ENCODE measurements around the gene TUBA4B. TPM values are rescaled to one million over a fixed set of nuclear protein-coding genes. Genes with fewer than 3 reads are reported as not detected.
A peak's percentile ranks its signal among the peaks of the same experiment; 100 is the strongest.

TUBA4B gene
- total RNA-seq, 4 donors from 2014 or later = not detected

DNA sequence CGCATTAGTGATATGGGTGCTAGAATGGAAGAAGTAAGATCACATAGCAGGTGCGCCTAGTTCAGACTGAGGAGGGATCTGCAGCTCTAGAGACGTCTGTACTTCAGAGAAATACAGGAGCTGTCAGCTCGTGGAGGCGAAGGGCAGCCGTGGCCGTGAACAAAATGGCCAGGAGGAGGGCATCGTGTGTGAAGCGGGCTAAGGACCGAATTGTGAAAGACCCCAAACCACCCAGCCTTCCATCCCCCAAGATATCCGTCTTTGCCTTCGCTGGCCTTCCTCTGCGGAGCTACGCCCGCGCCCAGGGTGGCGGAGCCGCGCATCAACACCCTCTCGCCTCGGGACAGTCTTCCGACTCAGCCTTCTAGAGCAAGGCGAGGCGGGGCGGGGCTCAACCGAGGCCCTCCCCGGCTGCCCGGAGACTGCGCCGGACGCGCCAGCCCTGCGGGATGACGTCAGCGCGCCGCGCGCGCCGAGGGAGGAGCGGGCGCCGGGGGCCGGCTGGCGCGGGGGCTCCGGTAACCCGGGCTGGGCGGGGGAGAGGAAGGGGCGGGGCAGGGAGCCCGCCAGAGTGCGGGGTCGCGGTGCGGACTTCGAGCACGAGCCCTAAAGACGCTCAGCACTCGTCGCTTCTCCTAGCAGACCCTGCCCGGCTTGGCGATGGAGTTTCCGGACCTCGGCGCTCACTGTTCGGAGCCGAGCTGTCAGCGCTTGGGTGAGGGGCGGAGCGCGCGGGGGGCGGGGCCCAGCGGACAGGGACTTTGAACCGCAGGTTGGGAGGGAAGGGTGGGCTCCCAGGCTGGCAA, 46.5 kb upstream of the TUBA4B start, which contains the start of gene ZFAND2B:
Gene ZFAND2B, plus strand, starts transcription at position 455 of the 806 bp plus-strand sequence. Its CDS starts 206 bp downstream, at position 661.
- Histone ChIP-seq H3K4me1 (peaks cover 16 to 21% of the 10 kb centered on the region in 2 donors), H3K36me3 (peaks cover 0 to 35% of the 10 kb centered on the region in 2 donors), H3K4me3 (peak within 1 kb of the TSS; percentile 71 to 94 (median 84)), H3K27ac (peak within 1 kb of the TSS; percentile 87 to 99 (median 98)), H3K27me3 (no peaks in the 10 kb centered on the region), H3K9me3 (no peaks in the 10 kb centered on the region)
- ATAC-seq = peak; percentile 93 to 95
- in situ Hi-C loops (cut with MboI; ENCODE audit: low sequenced_read_pairs in 4 of 4) (loop anchor here in 2 of 4 donors (5.0 kb wide), 1 partner anchor 34 kb away; the partner anchor contains the start of gene SLC23A3 (in 2 of the 2)), intact Hi-C loops (cut with DNase I; ENCODE audit: low total_unique reads) (loop anchor here (1.0 kb wide), 5 partner anchors 11 to 47 kb away; partner anchors contain the start of genes ANKZF1, ATG9A, NHEJ1 and RETREG2)
- peak; percentile 90 to 92 for DNase-seq
- TF ChIP-seq POLR2A (IDR thresholded peaks at IDR 0.05) = peak; percentile 89 to 93
- TF ChIP-seq, protein P1, sequence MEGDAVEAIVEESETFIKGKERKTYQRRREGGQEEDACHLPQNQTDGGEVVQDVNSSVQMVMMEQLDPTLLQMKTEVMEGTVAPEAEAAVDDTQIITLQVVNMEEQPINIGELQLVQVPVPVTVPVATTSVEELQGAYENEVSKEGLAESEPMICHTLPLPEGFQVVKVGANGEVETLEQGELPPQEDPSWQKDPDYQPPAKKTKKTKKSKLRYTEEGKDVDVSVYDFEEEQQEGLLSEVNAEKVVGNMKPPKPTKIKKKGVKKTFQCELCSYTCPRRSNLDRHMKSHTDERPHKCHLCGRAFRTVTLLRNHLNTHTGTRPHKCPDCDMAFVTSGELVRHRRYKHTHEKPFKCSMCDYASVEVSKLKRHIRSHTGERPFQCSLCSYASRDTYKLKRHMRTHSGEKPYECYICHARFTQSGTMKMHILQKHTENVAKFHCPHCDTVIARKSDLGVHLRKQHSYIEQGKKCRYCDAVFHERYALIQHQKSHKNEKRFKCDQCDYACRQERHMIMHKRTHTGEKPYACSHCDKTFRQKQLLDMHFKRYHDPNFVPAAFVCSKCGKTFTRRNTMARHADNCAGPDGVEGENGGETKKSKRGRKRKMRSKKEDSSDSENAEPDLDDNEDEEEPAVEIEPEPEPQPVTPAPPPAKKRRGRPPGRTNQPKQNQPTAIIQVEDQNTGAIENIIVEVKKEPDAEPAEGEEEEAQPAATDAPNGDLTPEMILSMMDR (IDR thresholded peaks at IDR 0.05 in 4 of 5, conservative IDR thresholded peaks at IDR 0.05 in 1 of 5) = peak in 4 of 5 experiments; percentile 14 to 43 (median 18)

DNA sequence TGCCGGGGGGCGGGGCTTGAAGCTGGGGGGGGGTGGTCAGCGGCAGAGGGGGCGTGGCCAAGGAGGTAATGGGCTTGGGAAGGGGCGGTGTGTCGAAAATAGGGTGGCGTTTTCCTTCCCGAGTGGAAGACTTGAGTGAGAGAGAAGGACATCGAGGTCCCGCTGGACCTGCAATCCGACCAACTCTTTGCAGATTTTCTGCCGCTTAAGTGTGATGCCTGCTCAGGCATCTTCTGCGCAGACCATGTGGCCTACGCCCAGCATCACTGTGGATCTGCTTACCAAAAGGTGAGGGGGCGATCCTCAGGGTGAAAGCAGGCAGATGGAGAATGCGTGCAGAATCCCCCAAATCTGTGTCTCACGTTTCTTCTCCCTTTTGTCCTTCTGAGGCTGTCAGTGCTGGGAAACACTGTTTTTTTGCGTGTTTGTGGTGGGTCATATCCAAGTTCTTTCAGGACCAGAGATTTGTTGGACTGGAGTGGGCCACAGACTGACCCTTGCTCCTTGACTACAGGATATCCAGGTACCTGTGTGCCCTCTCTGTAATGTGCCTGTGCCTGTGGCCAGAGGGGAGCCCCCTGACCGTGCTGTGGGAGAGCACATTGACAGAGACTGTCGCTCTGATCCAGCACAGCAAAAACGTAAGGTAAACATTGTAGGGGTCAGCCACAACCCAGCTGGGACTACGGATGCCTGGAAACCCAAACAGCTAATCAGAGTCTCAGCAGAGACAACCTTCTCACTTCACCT, 45.7 kb upstream of the TUBA4B start:
- no peak for TF ChIP-seq POLR2A (IDR thresholded peaks at IDR 0.05)
- TF ChIP-seq, protein P1 (IDR thresholded peaks at IDR 0.05 in 4 of 5, conservative IDR thresholded peaks at IDR 0.05 in 1 of 5) = no peak
- intact Hi-C loops (cut with DNase I; ENCODE audit: low total_unique reads) = loop anchor here (1.0 kb wide), 1 partner anchor 46 kb away; the partner anchor contains the start of genes TUBA4A and TUBA4B
- H3K36me3 ChIP-seq = peaks cover 0 to 41% of the 10 kb centered on the region in 2 donors
- DNase-seq (no peak), ATAC-seq (no peak)
- in situ Hi-C loops (cut with MboI; ENCODE audit: low sequenced_read_pairs in 4 of 4) = loop anchor here in 2 of 4 donors (5.0 kb wide), 1 partner anchor 35 kb away; the partner anchor contains the start of gene SLC23A3 (in 2 of the 2)
- peak overlapping the region; percentile 87 to 99 (median 98) for H3K27ac ChIP-seq
- H3K27me3 ChIP-seq = no peaks in the 10 kb centered on the region
- H3K4me1 ChIP-seq = peaks cover 16 to 21% of the 10 kb centered on the region in 2 donors
- H3K4me3 ChIP-seq = peak overlapping the region; percentile 71 to 94 (median 84)
- H3K9me3 ChIP-seq = no peaks in the 10 kb centered on the region

DNA sequence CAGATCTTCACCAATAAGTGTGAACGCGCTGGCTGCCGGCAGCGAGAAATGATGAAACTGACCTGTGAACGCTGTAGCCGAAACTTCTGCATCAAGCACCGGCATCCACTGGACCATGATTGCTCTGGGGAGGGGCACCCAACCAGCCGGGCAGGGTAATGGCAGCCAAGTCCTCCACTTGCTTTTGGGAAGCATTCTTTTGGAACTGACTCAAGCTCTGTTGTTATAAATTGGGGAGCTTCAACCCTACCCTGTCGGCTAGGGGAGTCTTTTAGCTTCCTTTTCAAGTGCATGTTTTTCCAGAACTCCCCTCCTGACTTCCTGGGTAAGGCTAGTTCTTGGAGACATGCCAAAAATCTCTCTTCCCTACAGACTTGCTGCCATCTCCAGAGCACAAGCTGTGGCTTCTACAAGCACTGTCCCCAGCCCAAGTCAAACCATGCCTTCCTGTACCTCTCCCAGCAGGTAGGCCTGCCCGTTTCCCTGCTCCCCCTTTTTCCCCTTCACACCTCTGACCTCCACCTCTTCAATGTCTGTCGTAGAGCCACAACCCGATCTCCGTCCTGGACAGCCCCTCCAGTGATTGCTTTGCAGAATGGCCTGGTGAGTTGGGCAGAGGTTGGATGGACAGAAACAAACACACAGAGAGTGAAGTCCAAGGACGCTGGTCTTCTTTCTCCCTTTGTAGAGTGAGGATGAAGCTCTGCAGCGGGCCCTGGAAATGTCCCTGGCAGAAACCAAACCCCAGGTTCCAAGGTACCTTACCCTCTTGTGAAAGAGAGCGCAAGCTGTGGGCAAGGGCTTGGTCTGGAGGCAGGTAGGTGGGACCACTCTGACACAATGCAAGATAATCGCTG, 44.9 kb upstream of the TUBA4B start:
- Histone ChIP-seq H3K9me3 (no peaks in the 10 kb centered on the region), H3K4me3 (peak overlapping the region in 1 of 4 donors; percentile 71), H3K36me3 (peaks cover 0 to 49% of the 10 kb centered on the region in 2 donors), H3K27me3 (no peaks in the 10 kb centered on the region), H3K27ac (peak overlapping the region; percentile 87 to 99 (median 98)), H3K4me1 (peaks cover 16 to 21% of the 10 kb centered on the region in 2 donors)
- TF ChIP-seq POLR2A (IDR thresholded peaks at IDR 0.05) = no peak
- TF ChIP-seq, protein P1 (IDR thresholded peaks at IDR 0.05 in 4 of 5, conservative IDR thresholded peaks at IDR 0.05 in 1 of 5) = no peak
- intact Hi-C loops (cut with DNase I; ENCODE audit: low total_unique reads) (loop anchor here (1.0 kb wide), 1 partner anchor 45 kb away; the partner anchor contains the start of genes TUBA4A and TUBA4B), in situ Hi-C loops (cut with MboI; ENCODE audit: low sequenced_read_pairs in 4 of 4) (loop anchor here in 2 of 4 donors (5.0 kb wide), 1 partner anchor 36 kb away; the partner anchor contains the start of gene SLC23A3 (in 2 of the 2))
- no peak for ATAC-seq
- no peak for DNase-seq
